ENCODE results near the gene PMM1. TPM values are rescaled to one million over a fixed set of nuclear protein-coding genes. Genes with fewer than 3 reads are reported as not detected.

The PMM1 gene
- total and polyA plus RNA-seq, 8 donors, result 15.2 to 131 (median 56.5) TPM

GRCh38 chr22:41621099-41621910, 31.7 kb upstream of the PMM1 start, which contains the start of gene XRCC6:
XRCC6 (plus strand) TSS chr22:41621295; CDS start chr22:41622005, 710 bp downstream.
- TF ChIP-seq, protein P1, sequence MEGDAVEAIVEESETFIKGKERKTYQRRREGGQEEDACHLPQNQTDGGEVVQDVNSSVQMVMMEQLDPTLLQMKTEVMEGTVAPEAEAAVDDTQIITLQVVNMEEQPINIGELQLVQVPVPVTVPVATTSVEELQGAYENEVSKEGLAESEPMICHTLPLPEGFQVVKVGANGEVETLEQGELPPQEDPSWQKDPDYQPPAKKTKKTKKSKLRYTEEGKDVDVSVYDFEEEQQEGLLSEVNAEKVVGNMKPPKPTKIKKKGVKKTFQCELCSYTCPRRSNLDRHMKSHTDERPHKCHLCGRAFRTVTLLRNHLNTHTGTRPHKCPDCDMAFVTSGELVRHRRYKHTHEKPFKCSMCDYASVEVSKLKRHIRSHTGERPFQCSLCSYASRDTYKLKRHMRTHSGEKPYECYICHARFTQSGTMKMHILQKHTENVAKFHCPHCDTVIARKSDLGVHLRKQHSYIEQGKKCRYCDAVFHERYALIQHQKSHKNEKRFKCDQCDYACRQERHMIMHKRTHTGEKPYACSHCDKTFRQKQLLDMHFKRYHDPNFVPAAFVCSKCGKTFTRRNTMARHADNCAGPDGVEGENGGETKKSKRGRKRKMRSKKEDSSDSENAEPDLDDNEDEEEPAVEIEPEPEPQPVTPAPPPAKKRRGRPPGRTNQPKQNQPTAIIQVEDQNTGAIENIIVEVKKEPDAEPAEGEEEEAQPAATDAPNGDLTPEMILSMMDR (IDR thresholded peaks at IDR 0.05), result no peak
- TF ChIP-seq EP300 (IDR thresholded peaks at IDR 0.05) (peak; percentile 55), POLR2A (IDR thresholded peaks at IDR 0.05) (peak in 2 of 4 donors; percentile 58 to 93), POLR2AphosphoS5 (IDR thresholded peaks at IDR 0.05) (peak; percentile 88 to 94 (median 93))
- intact Hi-C loops (cut with DNase I; ENCODE audit: low total_unique reads), result no loop called here
- no peaks in the 10 kb centered on the region for H3K27me3 ChIP-seq
- peak; percentile 100 for DNase-seq
- H3K27ac ChIP-seq, result peak within 1 kb of the TSS; percentile 93 to 99 (median 97)
- H3K4me1 ChIP-seq, result peaks cover 21 to 68% (median 48%) of the 10 kb centered on the region in 4 donors
- no peaks in the 10 kb centered on the region for H3K9me3 ChIP-seq
- peak within 1 kb of the TSS; percentile 80 to 98 (median 91) for H3K4me3 ChIP-seq
- WGBS, 5 donors, result 0 to 1% (median 0%) methylated on average over 43 to 70 of the region's 70 CpGs
- H3K36me3 ChIP-seq, result peaks cover 24 to 40% (median 36%) of the 10 kb centered on the region in 4 donors

- Histone ChIP-seq H3K4me3 (peak within 1 kb of the TSS; percentile 80 to 98 (median 91)), H3K27ac (peak within 1 kb of the TSS; percentile 93 to 99 (median 97)), H3K36me3 (peaks cover 18 to 34% (median 30%) of the 10 kb centered on the region in 4 donors), H3K27me3 (no peaks in the 10 kb centered on the region), H3K4me1 (peaks cover 21 to 68% (median 48%) of the 10 kb centered on the region in 4 donors), H3K9me3 (no peaks in the 10 kb centered on the region)
- TF ChIP-seq EP300 (IDR thresholded peaks at IDR 0.05) (no peak), POLR2AphosphoS5 (IDR thresholded peaks at IDR 0.05) (peak; percentile 79 to 98 (median 96)), POLR2A (IDR thresholded peaks at IDR 0.05) (peak in 2 of 4 donors; percentile 35 to 79)
- TF ChIP-seq, protein P1 (IDR thresholded peaks at IDR 0.05), result no peak
- 0% methylated on average over 26 to 40 of the region's 40 CpGs for WGBS, 5 donors
- no peak for DNase-seq
- intact Hi-C loops (cut with DNase I; ENCODE audit: low total_unique reads), result no loop called here
Measured at GRCh38 chr22:41620589-41621098, 31.0 kb upstream of the PMM1 start, which contains the start of gene DESI1. DESI1 (minus strand) TSS chr22:41621043; CDS start chr22:41620839, 204 bp downstream.

- peaks cover 12 to 28% (median 24%) of the 10 kb centered on the region in 4 donors for H3K36me3 ChIP-seq
- intact Hi-C loops (cut with DNase I; ENCODE audit: low total_unique reads), result no loop called here
- WGBS, 5 donors, result 1 to 4% (median 2%) methylated on average over 19 to 24 of the region's 24 CpGs
- DNase-seq, result peak; percentile 51 to 71
- no peaks in the 10 kb centered on the region for H3K27me3 ChIP-seq
- TF ChIP-seq POLR2AphosphoS5 (IDR thresholded peaks at IDR 0.05) (no peak), POLR2A (IDR thresholded peaks at IDR 0.05) (no peak), EP300 (IDR thresholded peaks at IDR 0.05) (no peak)
- TF ChIP-seq, protein P1 (IDR thresholded peaks at IDR 0.05), result no peak
- H3K4me1 ChIP-seq, result peaks cover 21 to 64% (median 48%) of the 10 kb centered on the region in 4 donors
- H3K9me3 ChIP-seq, result no peaks in the 10 kb centered on the region
- peak overlapping the region; percentile 93 to 99 (median 97) for H3K27ac ChIP-seq
- H3K4me3 ChIP-seq, result peak overlapping the region; percentile 80 to 98 (median 91)
Measured at GRCh38 chr22:41619979-41620588, 30.4 kb upstream of the PMM1 start.

GRCh38 chr22:41613456-41613855, 23.8 kb upstream of the PMM1 start:
- Histone ChIP-seq H3K9me3 (no peaks in the 10 kb centered on the region), H3K4me3 (no peak overlapping the region), H3K4me1 (peaks cover 0 to 23% (median 12%) of the 10 kb centered on the region in 4 donors), H3K36me3 (peaks cover 0 to 20% (median 3%) of the 10 kb centered on the region in 4 donors), H3K27ac (no peak overlapping the region), H3K27me3 (no peaks in the 10 kb centered on the region)
- WGBS, 5 donors, result 86 to 97% (median 95%) methylated on average over 2 of the region's 2 CpGs
- no peak for TF ChIP-seq EP300 (IDR thresholded peaks at IDR 0.05)
- no peak for TF ChIP-seq POLR2AphosphoS5 (IDR thresholded peaks at IDR 0.05)
- TF ChIP-seq, protein P1 (IDR thresholded peaks at IDR 0.05), result no peak
- no peak for TF ChIP-seq POLR2A (IDR thresholded peaks at IDR 0.05)
- intact Hi-C loops (cut with DNase I; ENCODE audit: low total_unique reads), result no loop called here
- no peak for DNase-seq

All from stomach (tissue), 9 donors.